ENCODE results near the gene TSTD1.
A peak's percentile ranks its signal among the peaks of the same experiment; 100 is the strongest.

Gene TSTD1

DNA sequence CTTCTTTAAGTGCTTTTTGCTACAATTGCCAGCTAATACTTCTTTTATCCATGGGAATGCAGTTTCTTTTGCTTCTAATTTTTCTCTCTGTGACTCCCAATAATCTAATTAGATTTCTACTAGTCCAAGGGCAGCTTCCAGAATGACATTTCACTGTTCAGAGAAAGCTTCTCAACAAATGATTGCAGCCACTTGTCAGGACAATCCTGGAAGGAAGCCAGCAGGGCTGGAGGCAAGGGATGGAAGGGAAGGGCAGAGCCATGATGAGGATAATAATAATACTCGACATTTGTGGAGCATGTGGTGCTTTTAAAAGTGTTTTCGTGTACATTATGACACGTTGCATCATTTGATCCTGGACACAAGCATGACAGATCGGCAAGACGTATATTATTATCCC, 37.2 kb downstream of the TSTD1 start:
- H3K79me2 ChIP-seq, result peaks cover 5% of the 10 kb centered on the region
- no peak overlapping the region for H2AFZ ChIP-seq
- no peak overlapping the region for H3K27ac ChIP-seq
- H3K9ac ChIP-seq, result no peak overlapping the region
- TF ChIP-seq, protein P1, sequence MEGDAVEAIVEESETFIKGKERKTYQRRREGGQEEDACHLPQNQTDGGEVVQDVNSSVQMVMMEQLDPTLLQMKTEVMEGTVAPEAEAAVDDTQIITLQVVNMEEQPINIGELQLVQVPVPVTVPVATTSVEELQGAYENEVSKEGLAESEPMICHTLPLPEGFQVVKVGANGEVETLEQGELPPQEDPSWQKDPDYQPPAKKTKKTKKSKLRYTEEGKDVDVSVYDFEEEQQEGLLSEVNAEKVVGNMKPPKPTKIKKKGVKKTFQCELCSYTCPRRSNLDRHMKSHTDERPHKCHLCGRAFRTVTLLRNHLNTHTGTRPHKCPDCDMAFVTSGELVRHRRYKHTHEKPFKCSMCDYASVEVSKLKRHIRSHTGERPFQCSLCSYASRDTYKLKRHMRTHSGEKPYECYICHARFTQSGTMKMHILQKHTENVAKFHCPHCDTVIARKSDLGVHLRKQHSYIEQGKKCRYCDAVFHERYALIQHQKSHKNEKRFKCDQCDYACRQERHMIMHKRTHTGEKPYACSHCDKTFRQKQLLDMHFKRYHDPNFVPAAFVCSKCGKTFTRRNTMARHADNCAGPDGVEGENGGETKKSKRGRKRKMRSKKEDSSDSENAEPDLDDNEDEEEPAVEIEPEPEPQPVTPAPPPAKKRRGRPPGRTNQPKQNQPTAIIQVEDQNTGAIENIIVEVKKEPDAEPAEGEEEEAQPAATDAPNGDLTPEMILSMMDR (IDR thresholded peaks at IDR 0.05), result no peak
- no peak overlapping the region for H3K4me2 ChIP-seq (ENCODE audit: low read length)
- no peaks in the 10 kb centered on the region for H3K9me3 ChIP-seq (ENCODE audit: control insufficient read depth, low read length)
- H3K4me3 ChIP-seq (ENCODE audit: low read depth, low read length), result no peak overlapping the region
- no peaks in the 10 kb centered on the region for H3K4me1 ChIP-seq
- H3K27me3 ChIP-seq (ENCODE audit: control insufficient read depth, insufficient read depth, low read length), result no peaks in the 10 kb centered on the region
- no peaks in the 10 kb centered on the region for H3K36me3 ChIP-seq (ENCODE audit: control insufficient read depth, insufficient read depth, low read length)

DNA sequence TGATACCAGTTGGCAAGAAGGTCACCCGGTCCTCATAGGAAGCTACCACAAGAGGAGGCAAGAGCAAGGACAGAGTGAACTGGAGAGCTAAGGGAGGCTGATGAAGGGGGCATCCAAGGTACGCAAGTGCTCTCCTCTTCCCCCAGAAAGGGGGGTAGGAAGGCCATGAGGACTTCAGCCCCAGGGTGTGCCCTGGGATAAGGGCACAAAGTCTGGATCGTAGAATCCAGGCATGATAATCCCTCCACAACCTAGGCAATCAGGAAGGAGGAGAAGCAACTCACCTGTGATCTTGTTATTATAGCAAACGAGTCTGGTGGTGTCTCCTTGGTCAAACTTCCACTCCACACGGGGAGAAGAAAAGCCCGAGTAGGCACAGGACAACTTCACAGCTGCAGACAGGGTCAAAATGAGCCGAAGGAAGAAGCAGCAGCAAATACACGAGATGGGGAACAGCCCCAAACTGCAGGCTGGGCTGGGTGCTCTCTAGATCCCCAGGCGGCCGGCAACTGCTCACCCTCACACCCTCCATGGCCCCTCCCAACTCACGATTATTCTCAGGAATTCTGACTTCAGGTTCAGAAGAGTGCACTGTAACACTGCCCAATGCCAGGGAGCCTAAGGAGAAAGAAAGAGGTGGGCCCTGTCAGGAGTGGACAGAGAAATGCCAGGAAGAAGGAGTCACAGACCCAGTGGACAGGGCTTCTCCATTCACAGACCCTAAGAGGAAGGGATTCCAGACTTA, 37.9 kb downstream of the TSTD1 start:
- Histone ChIP-seq H3K36me3 (ENCODE audit: control insufficient read depth, insufficient read depth, low read length) (no peaks in the 10 kb centered on the region), H3K79me2 (peaks cover 5% of the 10 kb centered on the region), H3K4me2 (ENCODE audit: low read length) (no peak overlapping the region), H3K4me3 (ENCODE audit: low read depth, low read length) (no peak overlapping the region), H3K9me3 (ENCODE audit: control insufficient read depth, low read length) (no peaks in the 10 kb centered on the region), H3K27me3 (ENCODE audit: control insufficient read depth, insufficient read depth, low read length) (no peaks in the 10 kb centered on the region), H3K27ac (no peak overlapping the region), H3K4me1 (no peaks in the 10 kb centered on the region), H3K9ac (no peak overlapping the region), H2AFZ (no peak overlapping the region)
- TF ChIP-seq, protein P1 (IDR thresholded peaks at IDR 0.05), result no peak

DNA sequence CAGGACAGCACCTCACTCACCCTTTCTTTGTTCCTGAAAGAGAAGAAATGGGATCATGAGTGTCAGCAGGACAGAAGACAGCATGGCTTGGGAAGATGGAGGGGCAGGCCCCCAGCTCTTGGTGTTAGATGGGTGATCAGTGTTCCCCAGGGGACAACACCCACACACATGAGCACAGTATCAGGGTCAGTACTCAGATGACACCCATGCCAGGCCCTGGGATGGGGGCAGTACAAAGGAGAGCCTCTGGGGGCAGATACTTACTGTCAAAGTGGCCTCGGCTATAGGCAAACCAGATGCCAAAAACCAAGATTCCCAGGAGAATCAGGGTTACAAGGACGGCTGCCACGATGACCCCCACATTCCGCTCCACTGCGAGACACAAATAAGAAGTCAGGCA, 39.4 kb downstream of the TSTD1 start:
- Histone ChIP-seq H3K4me3 (ENCODE audit: low read depth, low read length) (no peak overlapping the region), H2AFZ (no peak overlapping the region), H3K4me2 (ENCODE audit: low read length) (no peak overlapping the region), H3K9me3 (ENCODE audit: control insufficient read depth, low read length) (no peaks in the 10 kb centered on the region), H3K79me2 (peaks cover 2% of the 10 kb centered on the region), H3K27me3 (ENCODE audit: control insufficient read depth, insufficient read depth, low read length) (no peaks in the 10 kb centered on the region), H3K27ac (no peak overlapping the region), H3K4me1 (no peaks in the 10 kb centered on the region), H3K9ac (no peak overlapping the region), H3K36me3 (ENCODE audit: control insufficient read depth, insufficient read depth, low read length) (no peaks in the 10 kb centered on the region)
- TF ChIP-seq, protein P1 (IDR thresholded peaks at IDR 0.05), result no peak

DNA sequence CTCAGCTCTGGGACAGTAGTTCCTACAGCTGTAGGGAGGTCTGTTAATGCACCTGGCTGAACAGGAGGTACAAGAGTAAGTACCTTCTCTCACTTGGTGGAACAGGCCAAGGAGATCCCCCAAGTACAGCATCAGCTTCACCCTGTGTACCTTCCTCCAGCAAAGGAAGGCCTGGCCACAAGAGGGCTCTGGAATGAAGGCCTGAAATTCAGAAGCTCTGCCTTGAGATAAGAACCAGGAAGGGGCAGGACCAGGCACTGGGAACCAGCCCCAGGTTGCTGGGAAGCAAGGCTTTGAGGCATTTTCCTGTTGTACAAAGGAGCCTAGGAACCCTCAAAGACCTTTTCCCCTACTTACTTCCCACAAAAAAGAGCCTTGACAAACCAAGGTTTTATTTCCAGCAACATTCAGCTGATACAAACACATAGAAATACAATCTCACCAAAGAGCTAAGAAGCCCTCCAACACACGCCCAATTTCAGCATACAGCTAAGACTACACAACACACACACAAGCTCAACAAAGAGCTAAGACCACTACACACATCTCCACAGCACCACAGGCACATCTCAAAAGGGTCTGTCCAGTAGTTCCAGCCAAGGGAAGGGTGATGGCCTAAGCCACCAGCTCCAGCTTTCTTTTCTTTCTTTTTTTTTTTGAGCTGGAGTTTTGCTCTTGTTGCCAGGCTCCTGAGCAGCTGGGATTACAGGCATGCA, 41.3 kb downstream of the TSTD1 start:
- no peak overlapping the region for H3K9ac ChIP-seq

More for the DNA sequence above, 41.3 kb downstream of the TSTD1 start:
- Histone ChIP-seq H3K79me2 (no peaks in the 10 kb centered on the region), H3K27ac (peak overlapping the region; percentile 65), H3K9me3 (ENCODE audit: control insufficient read depth, low read length) (no peaks in the 10 kb centered on the region), H3K4me3 (ENCODE audit: low read depth, low read length) (no peak overlapping the region), H3K4me2 (ENCODE audit: low read length) (no peak overlapping the region), H3K27me3 (ENCODE audit: control insufficient read depth, insufficient read depth, low read length) (no peaks in the 10 kb centered on the region), H3K4me1 (no peaks in the 10 kb centered on the region), H2AFZ (no peak overlapping the region), H3K36me3 (ENCODE audit: control insufficient read depth, insufficient read depth, low read length) (no peaks in the 10 kb centered on the region)
- TF ChIP-seq, protein P1 (IDR thresholded peaks at IDR 0.05), result peak; percentile 38

All from parathyroid adenoma (tissue), 2 donors.